ENCODE data around the gene FOSL1. TPM values are rescaled to one million over a fixed set of nuclear protein-coding genes. Genes with fewer than 3 reads are reported as not detected.

The FOSL1 gene
- total RNA-seq, 1 experiment from 2014 or later, result 33.7 TPM

DNA sequence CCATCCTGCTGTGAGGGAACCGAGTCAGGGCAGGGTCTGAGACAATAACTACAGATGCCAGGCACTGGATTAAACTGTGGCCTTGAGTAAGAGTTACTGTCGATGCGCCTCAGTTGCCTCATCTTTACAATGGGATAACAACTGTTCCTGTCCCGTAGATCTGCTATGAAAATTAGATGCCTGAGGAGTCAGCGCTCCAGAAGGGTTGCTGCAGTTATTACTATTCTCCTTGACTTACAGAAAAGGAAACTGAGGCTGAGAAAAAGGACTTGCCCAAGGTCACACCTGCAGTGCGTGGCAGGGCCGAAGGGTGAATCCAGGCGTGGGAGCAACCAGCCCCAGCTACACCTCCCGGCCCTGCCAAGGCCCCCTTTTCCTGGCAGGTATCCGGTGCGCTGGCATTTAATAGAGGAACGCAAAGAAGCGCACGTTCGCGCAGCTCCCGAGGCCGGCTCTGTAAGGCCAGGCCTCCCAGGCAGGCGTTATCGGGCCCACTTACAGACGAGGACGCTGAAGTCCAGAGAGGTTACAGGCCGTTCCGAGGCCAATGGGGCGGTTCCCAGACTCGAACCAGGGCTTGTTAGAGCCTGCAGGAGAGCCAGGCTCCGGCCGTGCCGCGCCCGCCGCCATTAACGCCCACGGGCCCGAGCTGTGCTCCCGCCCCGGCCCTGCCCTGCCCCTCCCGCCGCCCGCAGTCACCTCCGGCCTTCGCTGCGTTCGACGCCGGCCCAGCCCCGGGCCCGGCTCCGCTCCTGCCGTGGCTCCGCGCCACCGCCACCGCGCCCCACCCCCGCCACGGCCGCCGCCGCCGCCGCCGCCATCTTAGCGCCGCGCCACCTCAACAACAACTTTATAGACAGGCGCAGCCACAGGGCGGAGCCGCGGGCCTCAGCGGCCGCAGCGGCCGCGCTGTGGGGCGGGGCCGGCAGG lies 18.3 kb upstream of the FOSL1 start, which contains the start of gene C11orf68:
Gene C11orf68 (minus strand): TSS at position 852 of the 930 bp plus-strand sequence. CDS start 31 bp downstream, at position 821.
- H2BK15ac ChIP-seq (ENCODE audit: low read depth, low read length), result no peak within 1 kb of the TSS
- H3K4ac ChIP-seq (ENCODE audit: low read depth, low read length), result no peak within 1 kb of the TSS
- Mint-ChIP-seq H3K27ac (peak within 1 kb of the TSS in 2 of 3 experiments; percentile 72 to 86; a peak in 2 of 7 replicates), H3K27me3 (ENCODE audit: low read depth) (peaks cover 4% of the 10 kb centered on the region), H3K4me3 (peak within 1 kb of the TSS; percentile 84 to 93), H3K36me3 (ENCODE audit: insufficient read depth in 1 of 3, low read depth in 3 of 3) (peaks cover 1 to 23% (median 23%) of the 10 kb centered on the region in 3 experiments; a peak in 6 of 7 replicates), H3K9me3 (no peaks in the 10 kb centered on the region; a peak in 1 of 5 replicates), H3K4me1 (peaks cover 21 to 28% of the 10 kb centered on the region in 2 experiments)
- WGBS (ENCODE audit: extremely low coverage, insufficient read length, low lambda C conversion rate), result no CpG with 5 or more reads among the region's 77 CpGs
- no peak within 1 kb of the TSS for H4K5ac ChIP-seq (ENCODE audit: insufficient read length, low read depth, low read length)
- H2BK12ac ChIP-seq (ENCODE audit: insufficient read length, low read depth, low read length), result no peak within 1 kb of the TSS
- no peak for TF ChIP-seq CTCF (conservative IDR thresholded peaks at IDR 0.05)
- peaks cover 11% of the 10 kb centered on the region for H3K23me2 ChIP-seq (ENCODE audit: insufficient read length, low read depth, low read length, poor library complexity, severe bottlenecking)
- H3K27me3 ChIP-seq (ENCODE audit: insufficient read depth, low read length), result no peaks in the 10 kb centered on the region
- H3K4me2 ChIP-seq (ENCODE audit: insufficient read depth, insufficient read length, low read length), result peak within 1 kb of the TSS; percentile 60
- no peak within 1 kb of the TSS for H4K8ac ChIP-seq (replicated peaks; ENCODE audit: insufficient read length, low read depth, low read length)
- H2BK120ac ChIP-seq (ENCODE audit: low read depth, low read length, poor library complexity, severe bottlenecking), result no peak within 1 kb of the TSS
- H3K9ac ChIP-seq (ENCODE audit: extremely low read depth, insufficient read length, low read length), result peak within 1 kb of the TSS; percentile 81
- no peak for DNase-seq
- peak within 1 kb of the TSS; percentile 56 for H3K18ac ChIP-seq (ENCODE audit: insufficient read length, low read depth, low read length)
- H3K79me1 ChIP-seq (ENCODE audit: insufficient read depth, low read depth, low read length, poor library complexity, severe bottlenecking), result no peaks in the 10 kb centered on the region
- no peak within 1 kb of the TSS for H2AFZ ChIP-seq (ENCODE audit: low read length)
- H4K91ac ChIP-seq (ENCODE audit: insufficient read length, low read depth, low read length), result no peak within 1 kb of the TSS
- H2BK5ac ChIP-seq (ENCODE audit: insufficient read length, low read length), result no peak within 1 kb of the TSS
- H3K56ac ChIP-seq (ENCODE audit: insufficient read length, low read depth, low read length), result no peak within 1 kb of the TSS
- H3T11ph ChIP-seq (ENCODE audit: low read length), result no peak within 1 kb of the TSS
- H2AK5ac ChIP-seq (ENCODE audit: insufficient read length, low read length), result no peak within 1 kb of the TSS
- H3K27ac ChIP-seq (ENCODE audit: insufficient read length, low read depth, low read length), result no peak within 1 kb of the TSS
- H4K20me1 ChIP-seq (ENCODE audit: control insufficient read depth, insufficient read depth, insufficient read length), result no peaks in the 10 kb centered on the region
- H2BK20ac ChIP-seq (ENCODE audit: low read depth, low read length, poor library complexity, severe bottlenecking), result no peak within 1 kb of the TSS
- peak within 1 kb of the TSS; percentile 92 for H3K14ac ChIP-seq (ENCODE audit: insufficient read depth, low read length)
- H3K9me3 ChIP-seq (ENCODE audit: control insufficient read depth, low read depth, low read length), result no peaks in the 10 kb centered on the region
- no peak within 1 kb of the TSS for H3K23ac ChIP-seq (ENCODE audit: insufficient read length, low read depth, low read length)
- no peaks in the 10 kb centered on the region for H3K79me2 ChIP-seq (ENCODE audit: insufficient read depth, low read length)
- no peaks in the 10 kb centered on the region; the same call in 1 of the 2 replicates for H3K4me1 ChIP-seq (ENCODE audit: insufficient read depth, low read length)

All from H9 (cell line).